PFSK-1 (cell line): Measurements from ENCODE around the gene GGA3.
A peak's percentile ranks its signal among the peaks of the same experiment; 100 is the strongest.

Experiments used
- FOXP2 ChIP-seq: optimal IDR thresholded peaks from 2 replicates; pipeline ENCODE3; 2011; ENCODE audit warnings: borderline replicate concordance, control low read depth, inconsistent platforms; ENCODE audit not compliant: insufficient read depth; ENCODE audit errors: extremely low read length, extremely low read depth
- POLR2AphosphoS5 ChIP-seq: IDR thresholded peaks from 2 replicates; pipeline ENCODE4 v1.6.1; 2012; ENCODE audit warnings: low read depth, mild to moderate bottlenecking, control low read depth, low read length, moderate library complexity
- SIN3A ChIP-seq: IDR thresholded peaks from 2 replicates; pipeline ENCODE4 v1.6.1; 2012; ENCODE audit warnings: mild to moderate bottlenecking, low read length, moderate library complexity, borderline replicate concordance; ENCODE audit not compliant: insufficient read depth
- TAF1 ChIP-seq: IDR thresholded peaks from 2 replicates; pipeline ENCODE4 v1.6.1; 2012; ENCODE audit warnings: low read length, control low read depth, borderline replicate concordance; ENCODE audit not compliant: insufficient read depth
- TF ChIP-seq, protein P1 (sequence below), 2 experiments: IDR thresholded peaks; 2 replicates each; pipeline versions ENCODE4 v1.6.1 to v1.8.0; 2011 to 2012; ENCODE audit warnings: low read depth in 2 of 2, low read length in 2 of 2, control low read depth in 1 of 2, inconsistent platforms in 1 of 2, mild to moderate bottlenecking in 1 of 2, moderate library complexity in 1 of 2; ENCODE audit not compliant: insufficient read depth in 1 of 2

The GGA3 gene

DNA sequence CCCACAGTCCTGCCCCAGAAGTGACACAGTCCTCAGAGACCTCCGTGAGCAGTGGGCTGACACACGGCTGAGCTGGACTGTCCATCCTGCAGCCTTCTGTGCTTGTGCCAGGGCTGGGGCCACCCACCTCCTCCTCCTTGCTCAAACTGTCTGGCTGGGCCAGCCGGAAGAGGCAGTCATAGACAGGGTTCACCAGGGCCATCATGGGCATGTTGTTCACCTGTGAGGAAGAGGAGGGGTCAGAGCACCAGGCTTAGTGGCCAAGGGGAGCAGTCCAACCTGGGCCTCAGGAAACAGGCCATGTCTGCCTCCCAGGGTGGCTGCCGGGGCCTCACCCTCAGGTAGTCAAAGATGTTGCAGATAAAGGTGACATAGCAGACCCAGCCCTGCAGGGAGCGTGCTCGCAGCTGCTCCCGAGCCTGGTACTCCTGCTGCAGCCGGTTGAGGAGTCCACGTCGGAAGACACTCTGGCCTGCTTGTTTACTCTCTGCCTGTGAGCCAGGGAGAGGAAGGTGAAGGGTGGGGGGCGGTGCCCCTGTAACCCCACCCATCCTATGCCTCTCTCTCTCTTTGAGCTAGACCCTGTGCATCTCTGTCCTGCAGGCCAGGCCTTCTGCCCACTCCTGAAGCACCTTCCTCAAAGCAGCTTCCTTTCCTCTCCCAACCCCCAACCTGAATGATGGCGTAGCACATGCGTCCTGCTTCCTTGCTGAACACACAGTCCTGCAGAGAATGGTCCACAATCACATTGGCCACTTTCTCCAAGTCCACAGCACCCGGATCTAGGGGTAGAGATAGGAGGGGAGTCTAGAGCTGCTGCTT lies 6.2 kb upstream of the GGA3 start:
- TF ChIP-seq TAF1 (no peak), FOXP2 (peak; percentile 20)

DNA sequence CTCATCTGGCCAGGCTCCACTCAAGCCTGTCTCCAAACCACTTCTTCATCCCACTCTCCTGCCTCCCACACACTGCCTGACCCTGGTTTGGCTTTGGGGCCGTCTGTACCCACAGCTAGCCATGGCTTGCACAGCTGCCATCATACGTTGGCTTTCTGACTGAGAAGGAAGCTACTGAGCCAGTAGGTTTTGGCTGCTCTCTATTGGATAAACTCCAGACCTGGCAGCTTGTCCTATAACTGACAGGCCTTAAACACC lies 5.7 kb upstream of the GGA3 start:
- TF ChIP-seq TAF1 = no peak
- TF ChIP-seq, protein P1, sequence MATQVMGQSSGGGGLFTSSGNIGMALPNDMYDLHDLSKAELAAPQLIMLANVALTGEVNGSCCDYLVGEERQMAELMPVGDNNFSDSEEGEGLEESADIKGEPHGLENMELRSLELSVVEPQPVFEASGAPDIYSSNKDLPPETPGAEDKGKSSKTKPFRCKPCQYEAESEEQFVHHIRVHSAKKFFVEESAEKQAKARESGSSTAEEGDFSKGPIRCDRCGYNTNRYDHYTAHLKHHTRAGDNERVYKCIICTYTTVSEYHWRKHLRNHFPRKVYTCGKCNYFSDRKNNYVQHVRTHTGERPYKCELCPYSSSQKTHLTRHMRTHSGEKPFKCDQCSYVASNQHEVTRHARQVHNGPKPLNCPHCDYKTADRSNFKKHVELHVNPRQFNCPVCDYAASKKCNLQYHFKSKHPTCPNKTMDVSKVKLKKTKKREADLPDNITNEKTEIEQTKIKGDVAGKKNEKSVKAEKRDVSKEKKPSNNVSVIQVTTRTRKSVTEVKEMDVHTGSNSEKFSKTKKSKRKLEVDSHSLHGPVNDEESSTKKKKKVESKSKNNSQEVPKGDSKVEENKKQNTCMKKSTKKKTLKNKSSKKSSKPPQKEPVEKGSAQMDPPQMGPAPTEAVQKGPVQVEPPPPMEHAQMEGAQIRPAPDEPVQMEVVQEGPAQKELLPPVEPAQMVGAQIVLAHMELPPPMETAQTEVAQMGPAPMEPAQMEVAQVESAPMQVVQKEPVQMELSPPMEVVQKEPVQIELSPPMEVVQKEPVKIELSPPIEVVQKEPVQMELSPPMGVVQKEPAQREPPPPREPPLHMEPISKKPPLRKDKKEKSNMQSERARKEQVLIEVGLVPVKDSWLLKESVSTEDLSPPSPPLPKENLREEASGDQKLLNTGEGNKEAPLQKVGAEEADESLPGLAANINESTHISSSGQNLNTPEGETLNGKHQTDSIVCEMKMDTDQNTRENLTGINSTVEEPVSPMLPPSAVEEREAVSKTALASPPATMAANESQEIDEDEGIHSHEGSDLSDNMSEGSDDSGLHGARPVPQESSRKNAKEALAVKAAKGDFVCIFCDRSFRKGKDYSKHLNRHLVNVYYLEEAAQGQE (IDR thresholded peaks at IDR 0.05; ENCODE audit: insufficient read depth in 1 of 2, low read depth in 2 of 2, low read length in 2 of 2) = no peak
- no peak for TF ChIP-seq FOXP2
- no peak for TF ChIP-seq SIN3A
- TF ChIP-seq POLR2AphosphoS5 = no peak

DNA sequence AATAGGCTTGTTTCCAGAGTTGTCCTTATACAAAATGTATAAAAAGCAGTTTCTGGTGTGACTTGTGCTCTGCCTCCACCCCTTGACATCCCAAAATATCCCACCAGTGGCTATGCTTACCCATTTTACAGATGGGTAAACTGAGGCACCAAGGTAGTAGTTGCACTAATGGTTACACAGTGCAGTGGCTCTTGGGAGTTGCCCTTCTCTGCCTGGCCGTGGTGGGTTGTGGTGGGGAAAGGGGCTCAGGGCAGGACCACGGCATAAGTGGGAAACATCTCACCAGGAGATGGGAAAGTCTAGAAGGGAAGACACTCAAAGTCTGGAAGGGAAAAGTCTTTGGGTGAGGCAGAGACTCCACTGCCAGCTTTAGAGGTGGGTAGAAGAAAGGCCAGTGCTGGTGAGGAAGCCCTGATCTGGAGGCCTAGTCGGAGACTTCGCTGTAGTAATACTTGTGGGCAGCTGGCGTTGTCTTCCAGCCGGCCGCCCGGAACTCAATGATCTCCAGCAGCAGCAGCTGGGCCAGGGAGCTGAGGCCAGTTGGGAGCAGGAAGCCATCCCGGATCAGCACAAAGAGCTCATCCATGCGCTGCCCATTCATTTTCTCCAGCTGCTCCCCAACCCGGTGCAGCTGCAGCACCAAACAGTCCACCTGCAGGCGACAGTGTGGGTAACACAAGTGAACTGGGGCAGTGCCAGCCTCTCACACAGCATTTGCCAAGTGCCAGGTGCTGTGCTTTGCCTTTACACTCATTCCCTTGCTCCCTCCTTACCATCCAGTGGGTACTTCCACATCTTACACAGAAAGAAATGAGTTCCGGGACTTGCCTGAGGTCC lies 5.1 kb upstream of the GGA3 start:
- no peak; the same call in 1 of the 2 replicates for TF ChIP-seq POLR2AphosphoS5
- no peak for TF ChIP-seq SIN3A
- TF ChIP-seq FOXP2 = no peak
- TF ChIP-seq, protein P1 (IDR thresholded peaks at IDR 0.05; ENCODE audit: insufficient read depth in 1 of 2, low read depth in 2 of 2, low read length in 2 of 2) = no peak
- TF ChIP-seq TAF1 = no peak

DNA sequence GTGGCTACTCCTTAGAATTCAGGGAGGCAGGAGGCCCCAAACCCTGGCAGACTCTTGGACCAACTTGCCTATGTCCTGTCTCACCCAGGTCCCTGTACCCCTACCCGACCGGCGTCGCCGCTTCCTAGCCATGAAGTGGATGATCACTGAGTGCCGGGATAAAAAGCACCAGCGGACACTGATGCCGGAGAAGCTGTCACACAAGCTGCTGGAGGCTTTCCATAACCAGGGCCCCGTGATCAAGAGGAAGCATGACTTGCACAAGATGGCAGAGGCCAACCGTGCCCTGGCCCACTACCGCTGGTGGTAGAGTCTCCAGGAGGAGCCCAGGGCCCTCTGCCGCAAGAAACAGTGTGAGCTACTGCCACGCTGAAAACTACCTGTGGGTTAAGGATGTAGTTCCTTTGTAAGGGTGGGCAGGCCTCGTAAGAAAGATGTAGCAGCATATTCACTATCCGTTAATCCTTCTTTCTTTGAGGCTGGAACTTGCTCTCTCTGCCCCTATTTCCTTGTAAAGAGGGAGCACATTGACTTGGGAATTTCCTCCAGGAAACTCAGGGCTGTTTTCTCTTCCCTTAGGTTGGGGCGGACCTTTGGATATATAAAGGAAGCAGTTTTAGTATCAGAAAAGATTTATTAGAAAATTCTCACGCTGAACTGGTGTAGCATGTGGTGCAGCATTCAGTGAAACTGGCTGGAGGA lies 4.4 kb upstream of the GGA3 start:
- TF ChIP-seq, protein P1 (IDR thresholded peaks at IDR 0.05; ENCODE audit: insufficient read depth in 1 of 2, low read depth in 2 of 2, low read length in 2 of 2) = no peak
- TF ChIP-seq POLR2AphosphoS5 = no peak
- no peak for TF ChIP-seq SIN3A
- TF ChIP-seq FOXP2 = no peak
- TF ChIP-seq TAF1 = no peak

DNA sequence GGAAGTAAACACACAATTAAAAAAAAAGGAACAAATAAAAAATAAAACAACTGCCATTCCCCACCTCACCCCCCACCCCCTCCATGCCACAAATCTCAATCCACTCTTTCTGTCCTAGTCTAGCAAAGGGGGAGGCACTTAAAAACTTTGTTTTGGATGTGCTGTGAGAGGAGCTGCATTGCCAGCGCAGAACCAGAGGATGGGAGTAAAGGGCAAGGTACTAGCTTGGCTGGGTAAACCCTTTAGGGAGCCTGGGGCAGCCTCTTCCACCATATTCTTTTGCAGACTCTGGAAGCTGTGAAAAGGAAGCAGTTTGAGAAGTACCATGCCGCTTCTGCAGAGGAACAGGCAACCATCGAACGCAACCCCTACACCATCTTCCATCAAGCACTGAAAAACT lies 1.6 kb upstream of the GGA3 start:
- TF ChIP-seq, protein P1 (IDR thresholded peaks at IDR 0.05; ENCODE audit: insufficient read depth in 1 of 2, low read depth in 2 of 2, low read length in 2 of 2) = no peak
- TF ChIP-seq TAF1 (no peak), FOXP2 (no peak), POLR2AphosphoS5 (no peak), SIN3A (no peak)
